SU-DHL-6 (cell line): ENCODE measurements around the gene DRC1.
"Not testable (repeated sequence)": the region's sequence is repeated elsewhere in the genome, so short reads cannot be mapped to it uniquely, and the experiment has no call there.

Experiments used
- H2AFZ ChIP-seq: fragments of 200-600 bp; sonication (generic); 2 replicates; pipeline ENCODE4 v1.6.1; 2014; ENCODE audit warnings: low read depth, mild to moderate bottlenecking, moderate library complexity, mixed read lengths, antibody characterized with exemption, low read length; ENCODE audit not compliant: severe bottlenecking
- H3F3A ChIP-seq: fragments of 200-600 bp; shearing (Covaris generic); 2 replicates; pipeline ENCODE4 v1.6.0; 2016; ENCODE audit warnings: antibody characterized with exemption, mild to moderate bottlenecking; ENCODE audit not compliant: insufficient read depth
- H3K27ac ChIP-seq: fragments of 200-600 bp; sonication (generic); 2 replicates; pipeline ENCODE4 v1.5.1; 2016; ENCODE audit warnings: low read depth, mild to moderate bottlenecking, low read length, moderate library complexity, mixed read lengths
- H3K27me3 ChIP-seq: fragments of 200-600 bp; sonication (generic), shearing (Covaris generic); 2 replicates; pipeline ENCODE4 v1.6.0; 2014; ENCODE audit warnings: mild to moderate bottlenecking, low read length
- H3K36me3 ChIP-seq: fragments of 200-600 bp; sonication (generic); 2 replicates; pipeline ENCODE4 v1.6.1; 2014; ENCODE audit warnings: mild to moderate bottlenecking, low read length, mixed read lengths
- H3K4me2 ChIP-seq: fragments of 300-600, 200-600 bp; shearing (Covaris generic), sonication (generic); 2 replicates; pipeline ENCODE4 v1.6.0; 2014; ENCODE audit warnings: low read length, low read depth, mild to moderate bottlenecking; ENCODE audit not compliant: poor library complexity, severe bottlenecking
- H3K4me3 ChIP-seq: fragments of 200-600 bp; sonication (generic); 2 replicates; pipeline ENCODE4 v1.5.1; 2014; ENCODE audit warnings: antibody characterized with exemption, low read length, mild to moderate bottlenecking, mixed read lengths; ENCODE audit not compliant: insufficient read depth, poor library complexity, severe bottlenecking
- H3K79me2 ChIP-seq: fragments of 200-600 bp; sonication (generic); 2 replicates; pipeline ENCODE4 v1.6.1; 2014; ENCODE audit warnings: mild to moderate bottlenecking, low read length, moderate library complexity; ENCODE audit not compliant: insufficient read depth
- H3K9ac ChIP-seq: fragments of 200-600 bp; sonication (generic); 2 replicates; pipeline ENCODE4 v1.7.0; 2014; ENCODE audit warnings: mild to moderate bottlenecking, low read length
- H3K9me2 ChIP-seq: fragments of 200-600 bp; sonication (generic); replicated peaks from 2 replicates; pipeline ENCODE4 v1.6.1; 2014; ENCODE audit warnings: low read length; ENCODE audit not compliant: insufficient read depth
- H3K9me3 ChIP-seq: fragments of 200-600 bp; sonication (generic); 2 replicates; pipeline ENCODE4 v1.6.1; 2014; ENCODE audit warnings: low read length, mixed read lengths; ENCODE audit not compliant: insufficient read depth
- H4K20me1 ChIP-seq: fragments of 200-600 bp; sonication (generic); 2 replicates; pipeline ENCODE4 v1.6.1; 2014; ENCODE audit warnings: low read depth, mild to moderate bottlenecking, antibody characterized with exemption, low read length, moderate library complexity, mixed read lengths
- CTCF ChIP-seq: fragments of 200-600 bp; sonication (generic); IDR thresholded peaks from one replicate; pipeline ENCODE4 v1.5.1; 2017; ENCODE audit warnings: antibody characterized with exemption, mild to moderate bottlenecking, low read length, moderate library complexity; ENCODE audit not compliant: insufficient read depth, poor library complexity, severe bottlenecking
- EZH2phosphoT487 ChIP-seq: fragments of 200-600 bp; sonication (generic), shearing (Covaris generic); conservative IDR thresholded peaks from 2 replicates; pipeline ENCODE4 v1.6.1; 2018; ENCODE audit warnings: mild to moderate bottlenecking, antibody characterized with exemption, low read length, moderate library complexity, mixed read lengths

DRC1 gene

GRCh38 chr2:26364669-26365068, 37.1 kb upstream of the DRC1 start:
- peaks cover 57% of the 10 kb centered on the region for H3K79me2 ChIP-seq
- no peaks in the 10 kb centered on the region for H3K9me2 ChIP-seq
- H4K20me1 ChIP-seq: peaks cover 17% of the 10 kb centered on the region
- no peaks in the 10 kb centered on the region for H3K9me3 ChIP-seq
- H3K9ac ChIP-seq: no peak overlapping the region
- no peaks in the 10 kb centered on the region; the same call in 1 of the 2 replicates for H3F3A ChIP-seq
- TF ChIP-seq EZH2phosphoT487: no peak
- TF ChIP-seq CTCF: no peak
- H3K4me2 ChIP-seq: no peak overlapping the region
- H3K4me3 ChIP-seq: no peak overlapping the region
- H3K27ac ChIP-seq: no peak overlapping the region
- H3K36me3 ChIP-seq: peaks cover 24% of the 10 kb centered on the region; the same call in 1 of the 2 replicates
- no peaks in the 10 kb centered on the region for H3K27me3 ChIP-seq
- no peak overlapping the region for H2AFZ ChIP-seq

- no peak overlapping the region for H3K4me3 ChIP-seq
Measured at GRCh38 chr2:26366957-26367356, 34.8 kb upstream of the DRC1 start.

GRCh38 chr2:26369664-26370063, 32.1 kb upstream of the DRC1 start:
- H3K4me2 ChIP-seq, H3K79me2 ChIP-seq, H3K9me3 ChIP-seq, H3K27ac ChIP-seq, H3K9me2 ChIP-seq, H3K27me3 ChIP-seq, H3F3A ChIP-seq, H2AFZ ChIP-seq, H4K20me1 ChIP-seq, H3K9ac ChIP-seq, H3K4me3 ChIP-seq: not testable (repeated sequence)
- peaks cover 34% of the 10 kb centered on the region; the same call in 1 of the 2 replicates for H3K36me3 ChIP-seq

More at GRCh38 chr2:26366957-26367356, 34.8 kb upstream of the DRC1 start:
- Histone ChIP-seq H3K9me3 (no peaks in the 10 kb centered on the region), H3K9me2 (no peaks in the 10 kb centered on the region), H2AFZ (no peak overlapping the region), H3K27ac (no peak overlapping the region), H3K4me2 (no peak overlapping the region), H3K9ac (no peak overlapping the region), H3K27me3 (no peaks in the 10 kb centered on the region), H4K20me1 (peaks cover 17% of the 10 kb centered on the region), H3K79me2 (peaks cover 34% of the 10 kb centered on the region), H3K36me3 (peaks cover 24% of the 10 kb centered on the region; the same call in 1 of the 2 replicates), H3F3A (no peaks in the 10 kb centered on the region; the same call in 1 of the 2 replicates)
- TF ChIP-seq EZH2phosphoT487 (no peak), CTCF (no peak)

GRCh38 chr2:26370909-26371308, 30.8 kb upstream of the DRC1 start:
- H3K4me2 ChIP-seq, H3K9me3 ChIP-seq: not testable (repeated sequence)
- H3K36me3 ChIP-seq: peaks cover 34% of the 10 kb centered on the region; the same call in 1 of the 2 replicates

More at GRCh38 chr2:26370909-26371308, 30.8 kb upstream of the DRC1 start:
- not testable (repeated sequence) for H3K27me3 ChIP-seq, H3K27ac ChIP-seq, H3F3A ChIP-seq, H4K20me1 ChIP-seq, H3K9me2 ChIP-seq, H3K79me2 ChIP-seq, H3K9ac ChIP-seq, H2AFZ ChIP-seq, H3K4me3 ChIP-seq
